ENCODE measurements around the gene DACT1.

- TF ChIP-seq POLR2AphosphoS5 (IDR thresholded peaks at IDR 0.05) = peak; percentile 44
- TF ChIP-seq CTCF (IDR thresholded peaks at IDR 0.05; ENCODE audit: poor library complexity, severe bottlenecking) = peak; percentile 26
- TF ChIP-seq EP300 (conservative IDR thresholded peaks at IDR 0.05; ENCODE audit: poor library complexity, severe bottlenecking) = no peak
- no peak for TF ChIP-seq EZH2 (IDR thresholded peaks at IDR 0.05; ENCODE audit: borderline replicate concordance, insufficient read depth, low read length, poor library complexity, severe bottlenecking)
- TF ChIP-seq REST (IDR thresholded peaks at IDR 0.05; ENCODE audit: borderline replicate concordance) = peak; percentile 55
Observed at GRCh38 chr14:58638231-58639197, 752 bp downstream of the DACT1 start.
